A673 (cell line): ENCODE data around the gene SCRN2. TPM values are rescaled to one million over a fixed set of nuclear protein-coding genes. Genes with fewer than 3 reads are reported as not detected.

Source experiments
- BruUV-seq: library from RNA; stranded (reverse); fragments of 400-500 nt; replicated peaks from 2 replicates; lab custom pipeline; 2021; lab: Mats Ljungman, UMichigan
- CTCF ChIA-PET: fragments of 300-600 bp; sonication (Branson Sonifier 250); formaldehyde crosslinking; loops from one replicate; lab custom pipeline; 2022; ENCODE audit warnings: antibody characterized with exemption; lab: Charles Lee
- POLR2A ChIA-PET: fragments of 300-600 bp; sonication (Branson Sonifier 250); formaldehyde crosslinking; loops from one replicate; lab custom pipeline; 2022; ENCODE audit warnings: antibody characterized with exemption; ENCODE audit not compliant: low non-redundant PET; lab: Charles Lee
- DNase-seq: peaks from one replicate; pipeline ENCODE4 v3.0.0-alpha.2; 2015; ENCODE audit warnings: low spot score
- H3K27ac ChIP-seq: fragments of 200-600 bp; sonication (generic); 2 replicates; pipeline ENCODE4 v1.5.1; 2016; ENCODE audit warnings: mixed run types, low read depth, mild to moderate bottlenecking, mixed read lengths, antibody characterized with exemption, low read length; ENCODE audit not compliant: poor library complexity, severe bottlenecking
- H3K27me3 ChIP-seq: fragments of 200-600 bp; sonication (generic); replicated peaks from 2 replicates; pipeline ENCODE4 v1.6.1; 2017; ENCODE audit warnings: mixed run types, low read depth, mild to moderate bottlenecking, mixed read lengths, antibody characterized with exemption, low read length; ENCODE audit not compliant: insufficient read depth, poor library complexity
- H3K36me3 ChIP-seq: fragments of 200-600 bp; sonication (generic); 2 replicates; pipeline ENCODE4 v1.6.1; 2016; ENCODE audit warnings: mixed run types, mild to moderate bottlenecking, mixed read lengths, antibody characterized with exemption, low read length; ENCODE audit not compliant: insufficient read depth, poor library complexity, severe bottlenecking
- H3K4me1 ChIP-seq: fragments of 200-600 bp; sonication (generic); 2 replicates; pipeline ENCODE4 v1.6.1; 2017; ENCODE audit warnings: mixed run types, mild to moderate bottlenecking, mixed read lengths, antibody characterized with exemption, low read length; ENCODE audit not compliant: insufficient read depth, poor library complexity, severe bottlenecking
- H3K4me3 ChIP-seq: fragments of 200-600 bp; sonication (generic); 2 replicates; pipeline ENCODE4 v1.5.1; 2016; ENCODE audit warnings: low read depth, mixed run types, mild to moderate bottlenecking, mixed read lengths, low read length; ENCODE audit not compliant: poor library complexity, severe bottlenecking
- H3K9me3 ChIP-seq: fragments of 200-600 bp; sonication (generic); 2 replicates; pipeline ENCODE4 v1.6.1; 2016; ENCODE audit warnings: mixed run types, low read depth, mild to moderate bottlenecking, mixed read lengths, antibody characterized with exemption, low read length; ENCODE audit not compliant: poor library complexity, severe bottlenecking
- CTCF ChIP-seq: fragments of 300-800, 200-600 bp; sonication (generic); conservative IDR thresholded peaks from 2 replicates; pipeline ENCODE4 v1.5.1; 2017; ENCODE audit warnings: low read depth, mild to moderate bottlenecking, antibody characterized with exemption, low read length, moderate library complexity, mixed read lengths
- EZH2 ChIP-seq: fragments of 200-600 bp; sonication (generic); IDR thresholded peaks from 2 replicates; pipeline ENCODE4 v1.6.1; 2017; ENCODE audit warnings: borderline replicate concordance, low read depth, mild to moderate bottlenecking, mixed read lengths, antibody characterized with exemption, low read length; ENCODE audit not compliant: poor library complexity, severe bottlenecking
- intact Hi-C: fragments of 100-400 bp; cut with micrococcal nuclease; formaldehyde crosslinking; loops from one replicate; pipeline ENCODE4 v1.10.0; 2022; ENCODE audit not compliant: unreplicated experiment
- total RNA-seq: library from RNA; stranded (reverse); gene quantifications from 2 replicates; pipeline ENCODE4 v1.2.3, GENCODE V29; 2021

The SCRN2 gene
- total RNA-seq, 1 experiment from 2014 or later, result 6.2 TPM

DNA sequence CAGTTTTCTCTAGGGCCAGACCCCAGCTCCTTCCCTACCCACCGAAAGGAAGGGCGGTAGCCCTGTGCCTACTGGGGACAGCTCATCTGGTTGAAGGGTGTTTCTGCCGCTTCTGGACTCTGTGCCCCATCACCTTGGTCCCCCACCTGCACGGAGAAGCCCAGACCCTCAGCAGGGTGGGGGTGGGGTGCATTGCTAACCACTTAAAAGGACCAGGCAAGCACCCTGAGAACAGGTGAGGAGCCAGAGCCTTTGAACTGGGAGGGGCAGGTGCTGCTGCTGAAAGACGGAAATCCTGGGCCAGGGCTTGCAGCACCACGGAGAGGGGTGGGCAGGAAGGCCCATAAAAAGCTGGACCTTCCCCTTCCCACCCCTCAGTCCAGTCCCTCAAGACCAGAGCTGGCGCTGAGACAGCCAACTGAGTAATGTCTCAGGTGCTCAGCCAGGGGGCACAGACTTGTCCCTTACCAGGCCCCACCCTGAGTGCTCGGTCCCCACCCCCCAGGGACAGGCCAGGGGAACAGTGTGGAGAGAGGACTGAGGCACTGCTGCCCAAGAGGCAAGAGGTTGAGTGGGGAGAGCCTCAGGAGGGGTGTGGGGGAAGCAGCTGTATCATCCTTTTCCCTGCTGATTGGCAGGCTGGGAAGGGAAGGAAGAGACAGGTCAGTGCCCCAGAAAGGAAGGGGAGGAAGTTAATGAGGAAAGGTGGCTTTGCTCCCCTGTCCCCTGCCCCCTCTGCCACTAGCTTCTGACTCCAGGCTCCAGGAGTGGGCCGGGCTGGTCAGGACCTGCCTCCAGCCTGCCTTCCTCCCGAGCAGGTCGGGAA, 44.0 kb upstream of the SCRN2 start:
- no peaks in the 10 kb centered on the region for H3K9me3 ChIP-seq
- intact Hi-C loops, result no loop called here
- no TSS peak for BruUV-seq

GRCh38 chr17:47884427-47884740, 43.3 kb upstream of the SCRN2 start:
- ChIA-PET CTCF (no interaction called here), POLR2A (interaction anchor here (0.9 kb wide), 1 partner anchor 120 kb away, joined by 4 read pairs; no protein-coding TSS in a partner anchor)
- no peaks in the 10 kb centered on the region for H3K36me3 ChIP-seq
- no peaks in the 10 kb centered on the region for H3K9me3 ChIP-seq
- no peaks in the 10 kb centered on the region for H3K4me1 ChIP-seq
- H3K27ac ChIP-seq, result no peak overlapping the region
- intact Hi-C loops, result no loop called here
- H3K4me3 ChIP-seq, result no peak overlapping the region
- BruUV-seq, result no TSS peak
- TF ChIP-seq CTCF (no peak), EZH2 (no peak)
- DNase-seq, result no peak
- no peaks in the 10 kb centered on the region for H3K27me3 ChIP-seq

More for the DNA sequence above, 44.0 kb upstream of the SCRN2 start:
- no peaks in the 10 kb centered on the region for H3K4me1 ChIP-seq
- ChIA-PET POLR2A (interaction anchor here (0.9 kb wide), 1 partner anchor 119 kb away, joined by 4 read pairs; no protein-coding TSS in a partner anchor), CTCF (no interaction called here)
- H3K27me3 ChIP-seq, result no peaks in the 10 kb centered on the region
- H3K4me3 ChIP-seq, result no peak overlapping the region
- H3K27ac ChIP-seq, result no peak overlapping the region
- H3K36me3 ChIP-seq, result no peaks in the 10 kb centered on the region
- DNase-seq, result no peak
- no peak for TF ChIP-seq EZH2
- no peak for TF ChIP-seq CTCF

DNA sequence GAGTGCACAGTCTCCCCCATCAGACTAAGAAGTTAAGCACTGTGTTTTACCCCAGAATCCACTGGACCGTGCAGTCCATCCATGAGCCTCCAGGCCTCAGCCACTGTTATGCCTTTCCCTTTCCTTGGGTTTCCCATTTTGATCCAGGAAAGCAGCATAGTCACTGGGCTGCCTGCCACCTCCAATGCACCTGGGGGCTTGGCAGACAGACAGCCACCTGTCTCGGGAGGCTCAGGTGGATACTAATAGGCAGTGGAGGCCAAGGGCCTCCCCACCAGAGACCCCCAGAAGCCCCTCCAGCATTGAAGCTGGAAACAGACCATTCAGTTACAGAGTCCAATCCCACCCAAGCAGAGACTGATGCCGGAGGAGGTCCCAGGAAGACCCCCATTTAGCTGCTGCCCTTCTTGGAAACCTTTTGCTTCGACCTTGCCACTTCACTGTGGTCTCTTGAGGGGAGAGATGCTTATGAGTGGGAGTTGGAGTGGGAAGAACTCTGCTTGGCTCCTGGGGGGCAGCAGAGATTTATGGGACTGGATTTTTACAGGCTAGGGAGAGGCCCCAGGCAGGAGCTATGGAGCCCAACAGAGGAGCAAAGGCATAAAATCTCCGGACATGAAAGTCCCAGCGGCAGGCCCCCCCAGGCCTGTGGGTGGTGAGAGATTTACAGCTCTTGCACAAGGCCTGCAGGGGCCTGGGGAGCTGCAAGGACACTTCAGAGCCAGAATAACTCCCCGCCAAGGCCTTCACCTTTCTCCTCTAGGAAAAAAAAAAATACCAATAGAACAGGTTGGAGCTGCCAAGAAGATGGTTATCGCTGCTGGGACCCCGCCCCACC, 42.7 kb upstream of the SCRN2 start:
- no peak for TF ChIP-seq EZH2
- TF ChIP-seq CTCF, result no peak
- POLR2A ChIA-PET, result no interaction called here
- no peaks in the 10 kb centered on the region for H3K36me3 ChIP-seq
- no peak overlapping the region for H3K27ac ChIP-seq
- no peaks in the 10 kb centered on the region for H3K27me3 ChIP-seq
- no peaks in the 10 kb centered on the region for H3K9me3 ChIP-seq
- H3K4me3 ChIP-seq, result no peak overlapping the region
- no TSS peak for BruUV-seq
- intact Hi-C loops, result no loop called here
- CTCF ChIA-PET, result no interaction called here
- no peak for DNase-seq
- H3K4me1 ChIP-seq, result no peaks in the 10 kb centered on the region
